Lower leg skin (tissue), 4 donors: ENCODE measurements around the gene PIGQ. TPM values are rescaled to one million over a fixed set of nuclear protein-coding genes. Genes with fewer than 3 reads are reported as not detected.

Source experiments
- DNase-seq, 2 donors: peaks; one replicate each; pipeline ENCODE4 v3.0.0-alpha.2; 2019; ENCODE audit warnings: low spot score in 2 of 2
- H3K4me3 ChIP-seq: fragments of 200-600 bp; sonication (generic); 2 replicates; pipeline ENCODE4 v1.5.1; 2017; ENCODE audit warnings: mild to moderate bottlenecking, low read depth; ENCODE audit not compliant: poor library complexity, severe bottlenecking
- POLR2A ChIP-seq, 2 donors: fragments of 450-650 bp; IDR thresholded peaks; one replicate each; pipeline ENCODE4 v1.6.1; 2016 to 2017; ENCODE audit warnings: antibody characterized with exemption in 2 of 2, mild to moderate bottlenecking in 1 of 2, moderate library complexity in 1 of 2
- WGBS, 2 donors: methylation state at CpG; one replicate each; pipeline ENCODE4 v1.1.5; 2018; 5-methylcytosine and 5-hydroxymethylcytosine counted together
- intact Hi-C: fragments of 100-400 bp; cut with DNase I; formaldehyde crosslinking; loops from one replicate; pipeline ENCODE4 v1.15.0; 2023; ENCODE audit warnings: low total_unique reads
- total RNA-seq, 4 donors: library from RNA; depleted of rRNA; stranded (reverse); fragments of >200 nt; gene quantifications; one replicate each; pipeline ENCODE4 v1.1.0, GENCODE V29; 2016
- TF ChIP-seq, protein P1 (sequence below), 3 donors: fragments of 450-650 bp; IDR thresholded peaks; one replicate each; pipeline ENCODE4 v1.5.1; 2016; ENCODE audit warnings: antibody characterized with exemption in 3 of 3, mild to moderate bottlenecking in 3 of 3, moderate library complexity in 2 of 3

Gene PIGQ
- total RNA-seq, 4 donors from 2014 or later = 33.2 to 46.1 (median 43.5) TPM

DNA sequence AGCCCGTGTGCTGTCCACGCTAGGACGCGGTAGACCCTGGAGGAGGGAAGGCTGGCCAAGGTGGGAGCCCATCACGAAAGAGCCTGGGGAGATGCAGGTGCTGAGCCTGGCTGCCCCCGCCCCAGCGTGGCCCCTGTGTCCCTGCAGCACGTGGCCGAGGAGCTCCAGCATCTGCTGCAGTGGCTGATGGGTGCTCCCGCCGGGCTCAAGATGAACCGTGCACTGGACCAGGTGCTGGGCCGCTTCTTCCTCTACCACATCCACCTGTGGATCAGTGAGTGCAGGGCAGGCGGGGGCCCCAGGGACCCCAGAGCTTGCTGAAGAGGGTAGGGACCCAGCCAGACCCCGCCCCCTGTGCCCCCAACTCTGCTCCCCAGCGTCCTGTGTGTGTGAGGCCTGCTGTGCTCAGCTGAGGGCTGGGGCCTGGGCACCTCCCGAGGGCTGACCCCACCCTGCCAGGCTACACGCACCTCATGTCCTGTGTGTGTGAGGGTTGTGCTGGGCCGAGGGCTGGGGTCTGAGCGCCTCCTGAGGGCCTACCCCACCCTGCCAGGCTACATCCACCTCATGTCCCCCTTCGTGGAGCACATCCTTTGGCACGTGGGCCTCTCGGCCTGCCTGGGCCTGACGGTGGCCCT, 8.6 kb downstream of the PIGQ start:
- intact Hi-C loops = no loop called here
- no peak overlapping the region for H3K4me3 ChIP-seq
- 87 to 91% methylated on average over 14 to 21 of the region's 24 CpGs for WGBS, 2 donors
- TF ChIP-seq, protein P1, sequence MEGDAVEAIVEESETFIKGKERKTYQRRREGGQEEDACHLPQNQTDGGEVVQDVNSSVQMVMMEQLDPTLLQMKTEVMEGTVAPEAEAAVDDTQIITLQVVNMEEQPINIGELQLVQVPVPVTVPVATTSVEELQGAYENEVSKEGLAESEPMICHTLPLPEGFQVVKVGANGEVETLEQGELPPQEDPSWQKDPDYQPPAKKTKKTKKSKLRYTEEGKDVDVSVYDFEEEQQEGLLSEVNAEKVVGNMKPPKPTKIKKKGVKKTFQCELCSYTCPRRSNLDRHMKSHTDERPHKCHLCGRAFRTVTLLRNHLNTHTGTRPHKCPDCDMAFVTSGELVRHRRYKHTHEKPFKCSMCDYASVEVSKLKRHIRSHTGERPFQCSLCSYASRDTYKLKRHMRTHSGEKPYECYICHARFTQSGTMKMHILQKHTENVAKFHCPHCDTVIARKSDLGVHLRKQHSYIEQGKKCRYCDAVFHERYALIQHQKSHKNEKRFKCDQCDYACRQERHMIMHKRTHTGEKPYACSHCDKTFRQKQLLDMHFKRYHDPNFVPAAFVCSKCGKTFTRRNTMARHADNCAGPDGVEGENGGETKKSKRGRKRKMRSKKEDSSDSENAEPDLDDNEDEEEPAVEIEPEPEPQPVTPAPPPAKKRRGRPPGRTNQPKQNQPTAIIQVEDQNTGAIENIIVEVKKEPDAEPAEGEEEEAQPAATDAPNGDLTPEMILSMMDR (IDR thresholded peaks at IDR 0.05) = no peak
- no peak for TF ChIP-seq POLR2A (IDR thresholded peaks at IDR 0.05)
- DNase-seq = no peak

DNA sequence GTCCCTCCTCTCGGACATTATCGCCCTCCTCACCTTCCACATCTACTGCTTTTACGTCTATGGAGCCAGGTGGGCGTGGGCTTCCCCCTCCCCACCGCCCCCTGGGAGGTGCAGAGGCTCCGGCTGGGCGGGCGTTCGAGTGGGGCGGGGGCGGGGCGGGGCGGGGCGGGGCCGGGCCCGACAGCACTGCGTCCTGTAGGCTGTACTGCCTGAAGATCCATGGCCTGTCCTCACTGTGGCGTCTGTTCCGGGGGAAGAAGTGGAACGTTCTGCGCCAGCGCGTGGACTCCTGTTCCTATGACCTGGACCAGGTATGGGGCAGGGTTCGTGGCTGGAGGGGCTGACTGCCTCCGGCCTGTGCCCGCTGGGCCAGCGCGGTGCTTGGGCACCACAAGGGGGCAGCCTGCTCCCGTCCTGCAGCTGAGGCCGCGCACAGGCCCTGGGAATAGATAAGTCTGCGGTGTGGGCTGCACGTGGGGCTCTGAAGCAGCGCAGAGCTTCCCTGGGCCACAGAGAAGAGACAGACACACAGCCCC, 9.2 kb downstream of the PIGQ start:
- 54 to 61% methylated on average over 13 to 34 of the region's 34 CpGs for WGBS, 2 donors
- intact Hi-C loops = no loop called here
- no peak for DNase-seq
- TF ChIP-seq, protein P1 (IDR thresholded peaks at IDR 0.05) = no peak
- TF ChIP-seq POLR2A (IDR thresholded peaks at IDR 0.05) = no peak
- H3K4me3 ChIP-seq = no peak overlapping the region

DNA sequence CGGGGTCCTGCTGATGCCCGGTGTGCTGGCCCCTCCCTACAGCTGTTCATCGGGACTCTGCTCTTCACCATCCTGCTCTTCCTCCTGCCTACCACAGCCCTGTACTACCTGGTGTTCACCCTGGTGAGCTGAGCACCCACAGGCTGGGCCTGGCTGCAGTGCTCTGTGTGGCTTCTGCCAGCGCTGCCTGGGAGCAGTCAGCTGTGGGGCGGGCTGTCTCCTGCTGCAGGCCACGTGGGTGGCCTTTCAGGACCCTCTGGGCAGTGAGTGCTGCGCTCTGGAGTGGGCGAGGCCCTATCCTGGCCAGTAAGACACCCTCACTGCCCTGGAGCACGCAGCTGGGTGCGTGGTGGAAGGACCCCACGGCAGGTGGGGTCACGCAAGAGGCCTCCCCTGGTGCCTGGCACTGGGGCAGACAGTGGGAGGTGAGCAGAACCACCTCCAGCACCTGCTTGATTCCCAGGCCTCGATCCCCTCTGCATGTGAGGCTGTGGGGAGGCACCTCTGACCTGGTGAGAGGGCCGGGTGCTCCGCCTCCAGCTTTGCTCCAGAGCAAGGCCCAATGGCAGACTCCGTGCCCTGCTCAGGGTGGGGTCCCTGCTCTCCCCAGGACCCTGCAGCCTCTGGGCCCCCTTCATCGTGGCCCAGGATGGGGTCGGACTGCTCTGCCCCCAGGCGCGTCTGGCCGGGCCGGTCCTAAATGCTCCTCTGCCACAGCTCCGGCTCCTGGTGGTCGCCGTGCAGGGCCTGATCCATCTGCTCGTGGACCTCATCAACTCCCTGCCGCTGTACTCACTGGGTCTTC, 10.6 kb downstream of the PIGQ start:
- 87 to 93% methylated on average over 22 to 26 of the region's 27 CpGs for WGBS, 2 donors
- intact Hi-C loops = no loop called here
- TF ChIP-seq, protein P1 (IDR thresholded peaks at IDR 0.05) = no peak
- TF ChIP-seq POLR2A (IDR thresholded peaks at IDR 0.05) = no peak
- DNase-seq = no peak
- no peak overlapping the region for H3K4me3 ChIP-seq

DNA sequence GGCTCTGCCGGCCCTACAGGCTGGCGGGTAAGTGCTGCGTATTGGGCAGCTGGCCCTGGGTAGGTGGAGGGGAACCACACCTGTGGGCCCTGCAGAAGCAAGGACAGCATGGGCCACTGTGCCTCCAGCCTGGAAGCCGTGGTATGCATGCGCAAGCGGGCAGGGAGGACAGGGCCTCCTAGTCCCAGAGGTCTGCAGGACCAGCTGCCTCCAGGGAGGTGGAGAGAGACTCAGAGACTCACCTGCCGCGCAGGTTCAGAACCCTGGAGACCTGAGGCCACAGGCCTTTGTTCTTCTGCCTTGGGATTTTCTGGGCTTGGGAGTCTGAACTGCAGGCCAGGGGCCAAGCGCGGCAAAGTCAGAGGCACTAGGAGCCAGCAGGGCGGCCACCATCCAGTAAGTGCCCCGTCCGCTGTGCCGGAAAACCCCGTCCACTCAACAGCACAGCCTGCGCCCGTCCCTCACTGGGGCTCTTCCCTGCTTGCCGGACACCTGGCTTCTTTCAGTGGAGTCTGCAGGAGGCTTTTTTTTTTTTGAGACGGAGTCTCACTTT, 11.3 kb downstream of the PIGQ start:
- no peak for DNase-seq
- intact Hi-C loops = no loop called here

DNA sequence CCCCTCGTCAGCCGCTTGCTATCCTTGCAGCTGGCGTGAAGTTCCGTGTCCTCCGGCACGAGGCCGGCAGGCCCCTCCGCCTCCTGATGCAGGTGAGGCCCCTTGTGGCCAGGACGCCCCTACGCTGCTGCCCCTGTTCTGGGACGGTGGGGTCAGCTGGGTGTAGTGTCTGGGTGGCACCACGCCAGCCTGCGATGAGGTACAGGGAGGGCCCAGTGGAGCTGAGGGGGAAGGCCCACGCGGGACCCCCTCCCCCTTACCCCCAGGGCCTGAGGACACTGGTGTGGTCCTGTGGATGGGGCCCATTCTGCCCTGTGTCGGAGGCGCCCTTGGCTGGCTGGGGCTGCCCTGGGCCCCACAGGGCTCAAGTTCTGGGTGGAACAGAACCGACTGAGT, 12.4 kb downstream of the PIGQ start:
- intact Hi-C loops = no loop called here
- H3K4me3 ChIP-seq = no peak overlapping the region
- WGBS, 2 donors = 93 to 95% methylated on average over 12 to 14 of the region's 18 CpGs
- no peak for DNase-seq
- TF ChIP-seq POLR2A (IDR thresholded peaks at IDR 0.05) = no peak
- TF ChIP-seq, protein P1 (IDR thresholded peaks at IDR 0.05) = no peak

More for the DNA sequence above, 11.3 kb downstream of the PIGQ start:
- H3K4me3 ChIP-seq = no peak overlapping the region
- WGBS, 2 donors = 94% methylated on average over 19 of the region's 19 CpGs
- TF ChIP-seq POLR2A (IDR thresholded peaks at IDR 0.05) = no peak
- TF ChIP-seq, protein P1 (IDR thresholded peaks at IDR 0.05) = no peak
